GM18526 (cell line): ENCODE results near the gene LRRC8D.

Source experiments
- POLR2A ChIP-seq: IDR thresholded peaks from 3 replicates; pipeline ENCODE4 v1.6.1; 2011; ENCODE audit not compliant: insufficient read length; ENCODE audit errors: extremely low read depth

LRRC8D gene

DNA sequence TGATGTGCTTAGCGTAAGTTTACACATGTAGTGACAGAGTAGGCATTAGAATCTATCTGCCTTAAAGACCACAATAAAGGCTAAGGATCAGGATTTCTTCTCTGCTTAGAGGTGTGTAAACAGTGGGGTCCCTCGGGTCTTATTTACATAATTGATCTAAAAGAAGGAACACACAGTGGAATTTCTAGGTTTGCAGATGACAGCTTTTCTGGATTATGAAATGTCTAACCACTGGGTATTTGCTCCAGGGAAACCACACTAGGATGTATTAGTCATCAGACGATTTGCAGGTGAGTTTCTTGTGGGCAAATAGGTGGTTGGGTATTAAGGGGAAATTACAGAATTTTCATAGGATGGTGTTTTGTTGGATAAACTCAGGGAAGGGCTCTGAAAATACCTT is 5.8 kb downstream of the LRRC8D start:
- TF ChIP-seq POLR2A = no peak

GRCh38 chr1:89827330-89827729 is 6.5 kb downstream of the LRRC8D start:
- TF ChIP-seq POLR2A = no peak

DNA sequence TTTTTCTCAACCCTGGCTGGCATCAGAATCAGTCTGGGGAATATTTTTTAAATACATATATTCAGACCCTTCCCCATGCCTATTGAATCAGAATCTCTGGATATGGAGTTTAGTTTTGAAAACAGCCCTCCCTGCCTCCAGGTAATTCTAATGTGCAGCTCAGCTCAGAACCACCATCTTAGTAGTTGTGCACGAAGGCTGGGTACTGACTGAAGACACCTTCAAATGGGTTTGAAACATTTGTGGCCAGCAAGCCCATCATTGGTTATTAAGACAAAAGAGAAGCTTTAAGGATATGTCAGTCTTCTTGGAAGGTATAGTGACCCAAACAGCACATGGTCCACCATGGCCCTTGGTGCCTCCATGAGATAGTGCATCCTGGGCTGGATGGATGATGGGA is 7.1 kb downstream of the LRRC8D start:
- TF ChIP-seq POLR2A = no peak

DNA sequence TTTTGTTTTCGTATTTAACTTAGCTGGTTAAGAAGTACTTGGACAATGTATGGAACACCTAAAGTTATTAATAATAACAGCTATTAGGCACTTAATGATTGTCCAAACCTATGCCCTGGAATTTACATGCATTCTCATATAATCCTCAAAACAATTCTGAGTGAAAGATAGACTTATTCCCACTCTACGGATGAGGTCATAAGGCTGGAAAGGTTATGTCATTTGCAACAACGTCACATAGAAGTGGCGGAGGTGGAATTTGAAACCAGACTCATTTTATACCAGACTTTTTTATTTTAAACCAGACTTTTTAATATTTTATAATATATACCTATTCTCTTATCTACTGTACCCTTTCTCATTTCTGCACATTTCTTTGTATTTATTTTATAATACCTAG is 8.4 kb downstream of the LRRC8D start:
- no peak for TF ChIP-seq POLR2A

- no peak for TF ChIP-seq POLR2A
Observed at GRCh38 chr1:89831462-89832120, 10.8 kb downstream of the LRRC8D start.

- no peak for TF ChIP-seq POLR2A
Observed at GRCh38 chr1:89832496-89833127, 11.8 kb downstream of the LRRC8D start.

DNA sequence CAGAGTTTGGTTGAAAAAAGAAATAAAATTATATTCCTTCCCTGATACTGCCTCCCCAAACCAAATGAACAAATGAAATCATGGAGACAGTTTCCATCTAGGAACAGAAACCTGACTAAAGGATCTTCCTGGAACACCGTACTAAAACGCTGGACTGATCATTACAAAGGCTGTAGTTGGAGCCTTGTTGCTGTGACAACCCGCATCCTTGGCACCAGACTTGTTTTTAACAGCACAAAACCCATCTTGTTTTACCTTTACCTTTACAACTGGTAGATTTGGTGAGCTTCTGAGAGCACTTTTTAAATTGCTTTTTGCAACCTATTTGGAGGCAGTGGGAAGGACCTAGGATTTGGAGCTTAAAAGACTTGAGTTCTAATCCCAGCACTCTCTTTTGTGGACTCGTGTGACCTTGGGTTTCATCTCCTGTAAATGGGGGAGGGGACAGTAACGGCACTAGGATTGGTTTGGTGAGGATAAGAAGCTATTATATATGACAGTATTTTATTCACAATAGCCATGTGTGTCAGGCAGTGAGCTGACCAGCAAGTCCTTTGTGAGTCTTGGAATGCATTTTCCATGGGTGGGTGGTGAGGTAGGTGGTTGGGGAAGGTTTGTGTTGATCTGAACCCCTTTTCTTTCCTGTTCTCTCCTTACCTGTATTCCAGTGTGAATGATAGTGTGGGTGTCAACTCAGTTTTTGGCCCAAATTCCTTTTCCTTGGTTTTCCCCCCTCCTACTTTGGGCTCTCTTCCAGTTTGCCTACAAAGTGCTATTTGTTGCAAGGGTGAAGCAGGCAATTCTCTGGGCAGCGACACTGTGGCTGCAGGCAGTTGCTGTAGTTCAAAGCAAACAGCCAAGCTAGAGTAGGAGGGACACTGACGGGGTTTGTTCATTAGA is 12.6 kb downstream of the LRRC8D start:
- TF ChIP-seq POLR2A = no peak

DNA sequence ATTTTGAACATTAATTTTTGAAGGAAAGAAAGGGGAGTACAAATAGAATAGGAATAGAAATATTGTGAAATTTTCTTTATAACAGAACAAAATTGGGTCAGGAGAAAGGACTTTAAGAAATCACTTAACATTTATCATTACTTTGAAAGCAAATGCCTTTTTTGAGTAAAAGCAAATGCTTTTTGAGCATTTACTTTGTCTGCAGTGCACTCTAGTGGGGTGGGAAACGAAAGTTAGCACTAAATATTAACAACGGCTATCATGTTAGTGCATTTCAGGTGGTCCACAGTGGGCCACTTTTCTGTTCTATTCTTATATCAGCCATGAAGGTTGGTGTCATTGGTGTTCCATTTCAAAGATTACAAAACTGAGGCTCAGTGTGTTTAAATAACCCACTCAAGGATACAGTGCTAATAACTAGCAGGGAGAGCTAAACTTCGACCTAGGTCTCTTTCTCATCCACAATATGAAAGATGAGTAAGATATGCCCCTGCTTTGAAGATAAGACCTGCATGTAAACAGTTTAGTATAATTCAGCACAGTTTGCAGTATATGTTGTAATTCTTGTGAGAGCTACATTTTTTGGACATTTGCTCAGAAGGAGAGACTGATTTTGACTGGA is 13.4 kb downstream of the LRRC8D start:
- no peak for TF ChIP-seq POLR2A

GRCh38 chr1:89836252-89837035 is 15.6 kb downstream of the LRRC8D start:
- no peak for TF ChIP-seq POLR2A

GRCh38 chr1:89837036-89837481 is 16.2 kb downstream of the LRRC8D start:
- TF ChIP-seq POLR2A = no peak

DNA sequence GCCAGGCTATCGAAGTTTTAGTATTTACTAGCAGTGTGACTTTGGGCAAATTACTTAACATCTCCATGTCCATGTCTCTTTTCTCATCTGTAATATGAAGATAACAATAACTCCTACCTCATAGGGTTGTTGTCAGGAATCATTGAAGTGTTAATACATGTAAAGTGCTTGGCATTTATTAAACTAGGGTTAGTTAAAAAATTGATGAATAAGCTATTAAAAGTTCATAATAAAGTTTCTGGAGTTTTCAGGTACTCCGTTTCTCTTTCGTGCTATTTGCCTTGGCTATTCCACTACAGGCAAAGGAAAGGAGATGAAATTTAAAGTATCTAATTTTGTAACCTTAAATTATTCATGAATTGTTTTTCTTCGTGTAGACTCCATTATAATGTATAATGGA is 16.7 kb downstream of the LRRC8D start:
- no peak for TF ChIP-seq POLR2A

GRCh38 chr1:89839516-89839915 is 18.7 kb downstream of the LRRC8D start:
- no peak for TF ChIP-seq POLR2A

- TF ChIP-seq POLR2A = no peak
Observed at GRCh38 chr1:89841507-89841906, 20.7 kb downstream of the LRRC8D start.

DNA sequence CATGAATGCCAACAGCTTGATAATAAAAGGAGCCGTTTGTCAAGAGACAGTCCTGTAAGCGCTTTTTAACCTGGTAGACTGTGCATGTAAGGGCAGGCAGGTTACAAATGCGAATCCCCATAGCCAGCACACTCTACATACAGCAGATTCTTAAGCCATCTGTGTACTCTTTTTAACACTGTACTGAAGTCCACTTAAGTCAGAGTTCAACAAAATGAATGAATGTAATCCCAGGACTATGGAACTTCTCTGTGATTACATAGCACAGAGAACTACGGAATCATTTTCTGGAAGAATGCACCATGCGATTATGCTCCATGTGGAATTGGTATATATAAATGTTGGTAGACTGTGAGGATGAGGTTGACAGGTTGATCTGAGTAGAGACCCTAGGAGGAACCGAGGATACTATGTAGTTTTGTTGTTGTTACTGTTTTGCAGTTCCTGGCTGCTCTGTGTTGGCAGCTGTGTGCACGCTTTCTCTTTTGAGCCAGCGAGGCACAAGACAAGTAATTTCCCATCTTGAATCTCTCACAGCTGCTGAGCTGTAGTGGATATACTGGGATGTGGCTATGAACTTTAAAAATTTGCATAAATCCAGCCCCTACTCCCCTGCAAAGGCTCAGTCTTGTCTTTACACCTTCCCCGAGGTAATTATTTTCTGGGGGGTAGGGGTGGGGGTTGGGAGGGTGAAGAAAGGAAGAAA is 21.9 kb downstream of the LRRC8D start:
- TF ChIP-seq POLR2A = no peak
